NCI-H748 (cell line): ENCODE results near the gene GGT1.
"Not testable (repeated sequence)": the region's sequence is repeated elsewhere in the genome, so short reads cannot be mapped to it uniquely, and the experiment has no call there.

Experiments used
- DNase-seq: peaks from one replicate; lab custom pipeline; 2025; ENCODE audit not compliant: unreplicated experiment; lab: John Stamatoyannopoulos, UW

Gene GGT1

GRCh38 chr22:24595863-24596262 lies 7.1 kb upstream of the GGT1 start:
- no peak for DNase-seq

GRCh38 chr22:24597076-24597475 lies 5.9 kb upstream of the GGT1 start:
- not testable (repeated sequence) for DNase-seq

- no peak for DNase-seq
Observed at GRCh38 chr22:24599514-24599913, 3.5 kb upstream of the GGT1 start.

DNA sequence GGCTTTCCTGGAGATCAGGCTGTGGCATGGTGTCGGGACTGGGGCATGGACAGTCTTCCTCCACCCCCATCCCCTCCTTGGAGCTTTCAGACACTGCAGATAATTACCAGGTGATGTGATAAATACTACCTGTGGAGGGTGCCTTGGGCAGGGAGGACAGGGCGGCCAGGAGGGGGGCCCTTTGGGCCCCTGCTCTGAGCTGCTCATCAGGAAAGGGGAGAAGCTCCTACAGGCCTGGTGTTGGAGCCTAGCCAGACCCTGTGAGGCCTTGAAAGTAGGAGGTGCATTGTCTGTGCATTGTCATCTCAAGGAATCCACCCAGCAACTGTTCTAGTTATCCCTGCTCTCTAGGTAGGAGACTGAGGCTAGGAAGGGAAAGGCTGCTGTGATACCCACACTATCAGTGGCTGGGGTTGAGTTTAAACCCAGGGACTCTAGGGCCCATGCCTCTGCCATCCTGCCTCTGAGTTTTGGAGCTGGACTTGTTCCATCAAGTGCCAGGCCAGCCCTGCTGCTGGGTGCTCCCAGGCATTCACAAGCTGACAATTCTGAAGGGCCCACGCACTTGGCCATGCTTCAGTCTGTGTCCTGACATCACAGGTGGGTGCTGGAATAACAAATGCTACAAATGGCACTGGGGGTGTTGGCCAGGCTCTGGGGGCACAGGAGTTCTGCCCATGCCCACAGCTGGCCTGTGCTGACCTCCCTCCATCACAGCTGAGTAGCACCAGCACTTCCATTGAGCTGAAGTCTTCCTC lies 2.9 kb upstream of the GGT1 start:
- not testable (repeated sequence) for DNase-seq

DNA sequence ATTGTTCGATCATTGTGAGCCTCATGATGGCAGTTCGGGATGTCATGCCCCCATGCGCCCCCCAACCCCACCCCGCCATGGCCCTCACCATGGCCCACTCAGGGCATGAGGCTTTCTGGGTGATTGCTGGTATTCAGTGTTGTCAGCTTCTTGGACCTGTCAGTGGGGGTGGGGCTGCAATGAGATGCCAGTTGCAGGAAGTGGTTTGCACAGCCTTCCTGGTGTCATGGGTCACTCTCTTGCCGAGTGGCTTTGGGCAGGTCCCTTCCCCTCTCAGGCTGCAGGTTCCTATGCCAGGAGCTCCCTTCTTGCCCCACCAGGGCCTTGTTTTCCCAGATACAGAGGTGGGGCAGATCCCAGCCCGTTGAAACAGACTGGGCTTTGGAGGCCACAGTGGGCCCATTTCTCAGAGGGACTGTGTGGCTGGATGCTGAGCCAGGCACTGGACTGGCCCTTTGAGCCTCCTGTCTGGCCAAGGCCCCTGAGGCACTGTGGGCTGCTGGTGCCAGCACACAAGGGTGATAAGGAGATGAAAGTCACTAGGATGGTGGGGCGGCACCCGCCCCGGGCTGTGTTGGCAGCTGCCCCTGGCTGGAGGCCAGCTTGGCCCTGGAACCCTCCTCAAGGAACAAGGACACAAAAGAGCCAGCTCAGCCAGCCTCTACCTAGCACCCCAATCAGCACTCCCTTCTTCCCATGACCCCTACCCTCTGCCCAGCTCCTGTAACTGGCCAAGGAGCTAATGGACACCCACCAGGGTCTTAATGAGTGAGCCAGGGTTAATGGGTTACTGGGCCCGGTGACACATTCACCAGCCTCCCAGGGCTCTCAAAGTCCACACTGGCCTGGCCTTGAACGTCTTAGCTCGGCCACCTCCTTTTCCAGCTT lies 1.5 kb upstream of the GGT1 start:
- no peak for DNase-seq

DNA sequence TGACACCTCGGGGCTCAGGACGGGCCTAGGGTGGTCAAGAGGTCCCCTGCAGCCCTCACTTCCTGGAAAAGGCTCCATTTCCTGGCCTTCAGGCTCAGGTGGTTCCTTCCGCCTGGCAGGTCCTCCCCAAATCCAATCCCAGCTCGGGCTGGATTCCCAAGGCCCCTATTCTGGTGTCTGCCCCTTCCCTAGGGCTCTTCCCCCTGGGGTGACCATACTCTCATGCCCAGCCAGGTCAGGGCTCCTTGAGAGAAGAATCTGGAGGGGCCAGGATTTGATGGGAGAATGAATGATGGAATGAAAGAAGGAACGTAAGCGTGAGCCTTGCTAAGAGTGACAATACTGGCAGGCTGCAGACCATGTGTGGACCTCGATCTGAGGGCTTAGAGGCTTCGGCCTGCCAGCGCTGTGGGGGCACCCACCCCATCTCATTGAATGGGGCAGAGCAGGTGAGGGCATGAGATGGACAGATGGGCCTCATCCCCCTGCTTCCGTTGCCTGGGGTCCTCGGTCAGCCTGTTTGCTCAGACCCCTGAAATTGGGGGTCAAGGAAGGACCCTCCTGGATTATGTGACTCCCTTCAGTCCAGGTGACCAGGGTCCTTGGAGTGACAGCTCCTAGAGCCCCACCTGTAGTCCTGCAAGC lies 766 bp upstream of the GGT1 start:
- not testable (repeated sequence) for DNase-seq

- peak; percentile 6 for DNase-seq
Observed at GRCh38 chr22:24603770-24604629, 1.0 kb downstream of the GGT1 start.

DNA sequence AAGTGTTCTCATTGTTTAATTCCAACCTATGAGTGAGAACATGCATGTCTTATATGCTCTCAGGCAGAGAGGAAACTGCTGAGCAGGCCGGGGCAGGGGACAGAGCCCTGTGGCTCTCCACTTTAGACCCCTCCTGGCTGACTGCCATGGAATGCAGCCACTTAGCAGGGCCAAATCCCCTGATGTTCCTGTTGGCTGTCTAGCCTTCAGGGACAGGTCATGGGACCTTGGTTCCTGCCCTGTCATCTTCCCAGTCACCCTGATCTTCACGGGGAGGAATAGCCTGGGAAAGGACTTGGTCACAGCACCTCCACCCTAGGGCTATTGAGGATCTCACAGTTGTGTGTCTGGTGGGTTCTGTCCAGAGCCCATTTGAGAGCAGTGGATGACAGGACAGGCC lies 3.3 kb downstream of the GGT1 start:
- not testable (repeated sequence) for DNase-seq

DNA sequence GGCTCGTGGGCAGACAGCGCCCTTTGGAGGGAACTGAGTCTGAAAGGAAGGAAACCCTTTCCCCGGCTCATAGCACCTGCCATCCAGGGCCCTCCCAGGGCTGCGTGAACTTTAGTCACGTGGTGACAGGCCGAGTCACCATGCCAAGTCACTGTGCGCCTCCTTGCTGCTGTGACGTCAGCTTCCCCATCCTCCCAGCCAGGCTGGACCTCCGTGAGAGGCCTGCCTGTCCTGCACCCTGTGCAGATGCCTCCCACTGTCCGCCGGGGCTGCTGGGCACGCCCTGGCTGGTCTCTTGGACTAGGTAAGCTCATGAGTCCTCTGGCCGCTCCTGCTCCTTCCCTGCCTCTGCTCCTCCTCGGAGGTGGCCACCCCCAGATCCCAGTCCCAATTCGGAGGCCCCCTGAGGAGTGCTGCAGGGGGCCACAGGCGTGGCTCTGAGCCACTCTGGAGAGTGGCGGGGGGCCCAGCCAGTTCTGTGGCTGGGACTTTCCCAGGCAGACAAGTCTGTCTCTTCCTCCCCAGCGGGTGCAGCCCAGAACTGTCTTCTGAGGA lies 4.5 kb downstream of the GGT1 start:
- DNase-seq = not testable (repeated sequence)

DNA sequence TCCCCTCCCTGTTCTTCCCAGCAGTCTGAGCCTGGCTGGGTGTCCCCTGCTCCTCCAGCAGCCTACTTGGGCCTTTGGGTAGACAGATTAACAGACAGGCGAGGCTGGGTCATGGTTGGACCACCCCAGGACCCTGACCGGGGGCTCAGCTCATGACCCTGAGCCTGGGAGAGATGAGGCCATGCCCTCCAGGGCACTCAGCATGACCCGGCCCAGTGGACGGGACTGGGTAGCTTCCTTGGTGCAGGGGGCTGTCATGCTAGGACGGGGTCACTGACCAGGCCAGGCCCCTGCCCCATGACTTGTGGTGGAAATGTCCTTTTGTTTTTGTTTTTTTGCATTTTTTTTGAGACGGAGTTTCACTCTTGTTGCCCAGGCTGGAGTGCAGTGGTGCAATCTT lies 5.3 kb downstream of the GGT1 start:
- not testable (repeated sequence) for DNase-seq

DNA sequence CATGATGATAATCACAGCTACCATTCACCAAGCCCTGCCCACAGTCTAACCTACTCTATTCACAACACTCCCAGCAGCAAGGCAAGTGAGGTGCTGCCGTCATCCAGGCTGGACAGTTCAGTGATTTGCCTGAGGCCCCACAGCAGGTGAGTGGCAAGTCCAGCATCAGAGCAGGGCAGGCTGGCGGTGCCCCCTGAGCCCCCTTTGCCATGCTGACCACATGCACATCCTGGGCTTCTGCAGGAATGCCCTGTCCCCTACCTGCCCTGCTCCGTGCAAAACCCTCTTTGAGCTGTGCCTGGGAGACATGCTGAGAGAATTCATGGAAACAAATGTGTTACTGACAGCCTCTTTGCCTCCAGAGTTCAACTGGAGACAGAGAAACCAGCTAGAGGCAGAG lies 6.9 kb downstream of the GGT1 start:
- not testable (repeated sequence) for DNase-seq

GRCh38 chr22:24614794-24615193 lies 11.8 kb downstream of the GGT1 start:
- not testable (repeated sequence) for DNase-seq

DNA sequence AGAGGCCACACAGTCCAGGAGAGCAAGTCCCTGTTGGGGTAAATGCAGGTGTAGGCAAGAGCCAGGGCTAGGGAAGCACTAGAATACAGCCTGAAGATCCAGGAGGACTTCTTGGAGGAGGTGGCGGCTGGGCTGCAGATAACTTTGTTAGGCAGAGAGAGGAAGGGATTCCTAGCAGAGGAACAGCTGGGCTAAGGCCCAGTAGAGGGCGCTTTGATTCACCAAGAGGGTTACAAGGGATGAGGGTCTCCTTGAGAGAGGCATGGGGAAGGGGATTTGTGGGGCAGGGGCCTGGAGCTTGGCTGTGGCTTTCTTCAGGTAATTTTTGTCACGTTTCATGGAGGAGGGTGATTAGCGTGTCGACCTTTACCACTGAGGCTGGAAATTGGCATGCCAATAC lies 18.3 kb downstream of the GGT1 start:
- DNase-seq = not testable (repeated sequence)

DNA sequence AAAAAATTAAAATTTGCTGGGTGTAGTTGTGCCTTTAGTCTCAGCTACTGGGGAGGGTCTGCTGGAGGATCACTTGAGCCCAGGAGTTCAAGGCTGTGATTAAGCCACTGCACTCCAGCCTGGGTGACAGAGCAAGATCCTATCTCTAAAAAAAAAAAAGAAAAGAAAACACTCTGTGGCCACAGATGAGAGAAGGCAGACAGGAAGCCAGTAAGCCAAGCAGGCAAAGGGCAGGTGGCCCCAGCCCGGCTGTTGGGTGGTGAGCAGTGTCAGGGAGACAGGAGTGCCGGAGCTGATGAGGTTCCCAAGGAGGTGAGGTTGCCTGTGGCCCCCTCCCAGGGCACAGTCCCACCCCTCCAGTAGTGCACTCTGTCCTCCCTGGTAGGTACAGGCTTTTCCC lies 19.6 kb downstream of the GGT1 start:
- DNase-seq = not testable (repeated sequence)

GRCh38 chr22:24627911-24628310 lies 24.9 kb downstream of the GGT1 start:
- DNase-seq = not testable (repeated sequence)

DNA sequence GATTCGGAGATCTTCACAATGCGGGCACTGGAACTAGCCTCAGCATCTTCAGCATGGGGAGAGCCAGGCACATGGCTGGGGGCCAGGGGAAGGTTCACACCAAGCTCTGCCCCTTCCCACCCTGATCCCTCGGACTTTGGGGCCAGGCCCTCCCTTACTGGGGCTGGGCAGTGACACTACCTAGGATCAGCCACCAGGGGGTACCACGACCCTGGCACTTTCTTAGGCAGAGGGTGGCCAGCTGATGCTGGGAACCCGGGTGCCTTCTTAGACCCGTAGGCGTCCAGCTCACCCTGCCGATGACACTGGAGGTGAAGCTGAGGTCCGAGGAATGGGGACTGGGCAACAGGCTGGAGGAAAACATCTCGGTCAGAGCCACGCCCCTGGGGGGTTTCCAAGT lies 26.1 kb downstream of the GGT1 start:
- peak; percentile 2 for DNase-seq

DNA sequence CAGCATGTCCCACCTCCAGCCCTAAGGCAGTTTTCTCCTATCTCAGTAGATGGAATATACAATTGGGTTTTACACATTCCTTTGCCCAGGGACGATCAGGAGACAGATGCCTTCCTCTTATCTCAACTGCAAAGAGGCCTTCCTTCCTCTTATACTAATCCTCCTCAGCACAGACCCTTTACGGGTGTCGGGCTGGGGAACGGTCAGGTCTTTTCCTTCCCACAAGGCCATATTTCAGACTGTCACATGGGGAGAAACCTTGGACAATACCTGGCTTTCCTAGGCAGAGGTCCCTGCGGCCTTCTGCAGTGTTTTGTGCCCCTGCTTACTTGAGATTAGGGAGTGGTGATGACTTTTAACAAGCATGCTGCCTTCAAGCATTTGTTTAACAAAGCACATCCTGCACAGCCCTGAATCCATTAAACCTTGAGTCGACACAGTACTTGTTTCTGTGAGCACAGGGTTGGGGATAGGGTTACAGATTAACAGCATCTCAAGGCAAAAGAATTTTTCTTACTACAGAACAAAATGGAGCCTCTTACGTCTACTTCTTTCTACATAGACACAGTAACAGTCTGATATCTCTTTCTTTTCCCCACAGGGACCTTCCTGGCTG lies 27.9 kb downstream of the GGT1 start:
- not testable (repeated sequence) for DNase-seq

DNA sequence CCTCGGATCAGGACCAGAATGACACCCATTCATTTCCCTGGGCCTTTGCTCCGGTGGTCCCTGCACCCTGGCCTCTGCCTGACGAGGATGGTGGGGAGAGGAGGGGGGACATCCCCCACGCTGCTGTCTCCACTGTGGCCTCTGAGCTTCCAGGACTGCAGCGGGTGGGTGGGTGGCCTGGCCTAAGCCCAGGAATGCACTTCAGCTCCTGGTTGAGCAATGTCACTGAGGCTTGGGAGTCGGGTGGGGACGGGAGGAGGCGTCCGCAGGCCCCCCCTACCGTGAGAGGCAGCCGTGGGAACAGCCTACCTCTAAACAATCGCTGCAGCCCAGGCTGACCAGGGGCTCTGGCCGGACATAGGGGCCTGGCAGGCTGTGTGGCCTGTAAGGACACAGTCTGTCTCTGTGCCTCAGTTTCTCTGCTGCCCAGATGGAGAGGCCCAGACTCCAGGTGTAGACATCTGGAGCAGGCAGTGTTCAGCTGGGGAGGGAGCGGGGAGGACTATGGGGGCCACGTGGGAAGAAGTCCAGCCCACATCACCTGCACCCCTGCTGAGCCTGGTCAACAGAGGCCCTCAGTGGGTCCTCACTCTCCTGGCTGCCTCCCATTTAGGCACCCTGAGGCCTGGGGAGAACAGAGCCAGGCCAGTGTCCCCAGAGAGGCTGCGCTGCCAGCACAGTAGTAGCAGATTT lies 28.6 kb downstream of the GGT1 start:
- not testable (repeated sequence) for DNase-seq

- not testable (repeated sequence) for DNase-seq
Observed at GRCh38 chr22:24632642-24633041, 29.6 kb downstream of the GGT1 start.
